Nephron progenitor cell (in vitro differentiated cells): Measurements from ENCODE around the gene P2RX3.
A peak's percentile ranks its signal among the peaks of the same experiment; 100 is the strongest.

ENCODE experiments used
- DNase-seq: peaks from one replicate; pipeline ENCODE4 v3.0.0; 2021
- H3K27ac Mint-ChIP-seq: 2 replicates; pipeline ENCODE4 v1.8.0; 2021; ENCODE audit warnings: mild to moderate bottlenecking, moderate library complexity, mixed read lengths
- H3K27me3 Mint-ChIP-seq: 2 replicates; pipeline ENCODE4 v1.8.0; 2021; ENCODE audit warnings: mild to moderate bottlenecking, low read depth, mixed read lengths; ENCODE audit not compliant: poor library complexity
- H3K36me3 Mint-ChIP-seq: 2 replicates; pipeline ENCODE4 v1.8.0; 2021; ENCODE audit warnings: low read depth, mixed read lengths
- H3K4me1 Mint-ChIP-seq: 2 replicates; pipeline ENCODE4 v1.8.0; 2021; ENCODE audit warnings: mixed read lengths
- H3K4me3 Mint-ChIP-seq: 2 replicates; pipeline ENCODE4 v1.8.0; 2021; ENCODE audit warnings: mild to moderate bottlenecking, moderate library complexity, mixed read lengths
- H3K9me3 Mint-ChIP-seq: 2 replicates; pipeline ENCODE4 v1.8.0; 2021; ENCODE audit warnings: mild to moderate bottlenecking, moderate library complexity, mixed read lengths
- TF ChIP-seq, protein P1 (sequence below): fragments of 200-600 bp; sonication (generic); IDR thresholded peaks from 2 replicates; pipeline ENCODE4 v1.5.0; 2021; ENCODE audit warnings: antibody characterized with exemption

P2RX3 gene

DNA sequence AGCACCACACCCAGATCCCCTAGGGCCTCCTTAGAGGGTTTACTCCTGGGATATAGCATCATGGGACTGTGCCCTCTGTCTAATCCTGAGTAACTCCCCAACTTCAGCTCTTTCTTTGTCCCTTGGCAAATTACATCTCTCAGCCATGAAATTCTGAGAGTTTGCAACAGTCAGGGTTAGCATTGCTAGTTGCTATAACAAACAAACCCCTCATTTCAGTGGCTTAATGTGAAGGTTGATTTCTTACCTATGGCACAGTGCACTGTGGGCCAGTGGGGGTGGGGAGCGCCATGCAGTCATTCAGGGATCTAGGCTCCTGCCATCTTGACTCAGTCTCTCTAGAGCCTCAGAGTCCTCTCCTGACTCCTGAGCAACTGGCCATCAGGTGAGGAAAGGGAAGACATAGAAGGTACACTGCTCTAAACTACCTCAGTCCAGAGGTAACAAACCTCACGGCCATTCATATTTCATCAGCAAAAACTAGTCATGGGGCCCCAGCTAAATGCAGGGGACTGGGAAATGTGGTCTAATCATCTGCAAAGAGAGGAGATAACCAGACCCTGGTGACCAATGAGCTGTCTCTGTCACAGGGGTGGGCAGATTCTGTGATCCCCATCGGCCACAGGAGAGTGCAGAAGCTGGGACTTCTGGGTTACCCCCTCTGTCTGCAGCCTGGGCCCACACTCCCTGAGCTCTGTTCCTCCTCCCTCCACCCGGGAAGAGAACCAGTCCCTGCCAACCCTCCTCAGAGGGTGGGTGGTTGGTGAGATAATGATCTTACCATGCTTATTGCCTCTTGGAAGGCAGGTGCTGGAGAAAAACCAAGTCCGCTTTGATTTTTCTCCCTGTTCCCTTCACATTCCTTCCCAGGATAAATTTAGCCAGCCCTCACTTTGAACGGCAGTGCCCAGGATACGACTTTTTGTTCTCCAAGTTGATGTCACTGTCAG lies 25.3 kb downstream of the P2RX3 start:
- Mint-ChIP-seq H3K4me1 (peaks cover 33% of the 10 kb centered on the region), H3K27me3 (peaks cover 21% of the 10 kb centered on the region), H3K4me3 (no peak overlapping the region), H3K27ac (no peak overlapping the region), H3K36me3 (no peaks in the 10 kb centered on the region), H3K9me3 (no peaks in the 10 kb centered on the region)
- no peak for DNase-seq
- TF ChIP-seq, protein P1, sequence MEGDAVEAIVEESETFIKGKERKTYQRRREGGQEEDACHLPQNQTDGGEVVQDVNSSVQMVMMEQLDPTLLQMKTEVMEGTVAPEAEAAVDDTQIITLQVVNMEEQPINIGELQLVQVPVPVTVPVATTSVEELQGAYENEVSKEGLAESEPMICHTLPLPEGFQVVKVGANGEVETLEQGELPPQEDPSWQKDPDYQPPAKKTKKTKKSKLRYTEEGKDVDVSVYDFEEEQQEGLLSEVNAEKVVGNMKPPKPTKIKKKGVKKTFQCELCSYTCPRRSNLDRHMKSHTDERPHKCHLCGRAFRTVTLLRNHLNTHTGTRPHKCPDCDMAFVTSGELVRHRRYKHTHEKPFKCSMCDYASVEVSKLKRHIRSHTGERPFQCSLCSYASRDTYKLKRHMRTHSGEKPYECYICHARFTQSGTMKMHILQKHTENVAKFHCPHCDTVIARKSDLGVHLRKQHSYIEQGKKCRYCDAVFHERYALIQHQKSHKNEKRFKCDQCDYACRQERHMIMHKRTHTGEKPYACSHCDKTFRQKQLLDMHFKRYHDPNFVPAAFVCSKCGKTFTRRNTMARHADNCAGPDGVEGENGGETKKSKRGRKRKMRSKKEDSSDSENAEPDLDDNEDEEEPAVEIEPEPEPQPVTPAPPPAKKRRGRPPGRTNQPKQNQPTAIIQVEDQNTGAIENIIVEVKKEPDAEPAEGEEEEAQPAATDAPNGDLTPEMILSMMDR, result no peak

DNA sequence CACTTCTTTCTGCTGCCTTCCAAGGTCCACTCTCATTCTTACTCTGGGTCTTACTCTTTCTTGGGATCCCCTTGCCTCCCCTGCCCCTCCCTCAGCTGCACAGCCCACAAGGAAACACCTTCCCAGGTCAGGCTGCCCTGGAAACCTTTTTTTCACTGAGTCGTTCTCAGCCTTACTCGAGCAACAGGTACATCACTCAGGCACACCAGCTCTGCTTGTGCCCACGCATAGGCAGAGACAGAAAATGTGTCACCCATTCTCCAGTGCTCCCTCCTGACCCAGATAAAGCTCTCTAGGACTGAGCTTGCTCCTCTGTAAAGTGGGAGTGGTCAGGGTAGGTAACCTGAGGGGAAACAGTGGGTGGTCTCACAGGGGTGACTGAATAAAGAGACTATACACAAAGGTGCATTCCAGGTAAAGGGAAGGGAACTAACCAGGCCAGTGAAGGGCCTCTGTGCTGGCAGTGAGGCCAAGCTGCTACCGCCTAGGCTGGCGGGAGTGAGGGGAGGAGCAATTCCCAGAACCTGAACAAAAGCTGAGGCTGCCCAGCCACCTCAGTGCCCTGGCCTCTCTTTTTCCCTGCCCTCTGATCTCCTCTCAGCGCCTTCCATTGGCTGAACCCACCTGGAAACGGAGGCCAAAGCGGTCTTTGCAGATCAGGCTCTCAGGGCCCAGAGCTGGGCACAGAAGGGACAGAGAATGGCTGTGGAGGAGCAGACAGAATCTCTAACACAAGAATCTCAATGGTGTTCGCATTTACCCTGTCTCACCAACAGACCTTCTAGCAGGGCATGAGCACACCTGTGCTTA lies 26.9 kb downstream of the P2RX3 start:
- H3K4me1 Mint-ChIP-seq, result peaks cover 18% of the 10 kb centered on the region
- no peaks in the 10 kb centered on the region for H3K9me3 Mint-ChIP-seq
- no peak overlapping the region for H3K4me3 Mint-ChIP-seq
- TF ChIP-seq, protein P1, result no peak
- no peaks in the 10 kb centered on the region for H3K36me3 Mint-ChIP-seq
- peak overlapping the region; percentile 42 for H3K27ac Mint-ChIP-seq
- DNase-seq, result no peak
- peaks cover 21% of the 10 kb centered on the region for H3K27me3 Mint-ChIP-seq

DNA sequence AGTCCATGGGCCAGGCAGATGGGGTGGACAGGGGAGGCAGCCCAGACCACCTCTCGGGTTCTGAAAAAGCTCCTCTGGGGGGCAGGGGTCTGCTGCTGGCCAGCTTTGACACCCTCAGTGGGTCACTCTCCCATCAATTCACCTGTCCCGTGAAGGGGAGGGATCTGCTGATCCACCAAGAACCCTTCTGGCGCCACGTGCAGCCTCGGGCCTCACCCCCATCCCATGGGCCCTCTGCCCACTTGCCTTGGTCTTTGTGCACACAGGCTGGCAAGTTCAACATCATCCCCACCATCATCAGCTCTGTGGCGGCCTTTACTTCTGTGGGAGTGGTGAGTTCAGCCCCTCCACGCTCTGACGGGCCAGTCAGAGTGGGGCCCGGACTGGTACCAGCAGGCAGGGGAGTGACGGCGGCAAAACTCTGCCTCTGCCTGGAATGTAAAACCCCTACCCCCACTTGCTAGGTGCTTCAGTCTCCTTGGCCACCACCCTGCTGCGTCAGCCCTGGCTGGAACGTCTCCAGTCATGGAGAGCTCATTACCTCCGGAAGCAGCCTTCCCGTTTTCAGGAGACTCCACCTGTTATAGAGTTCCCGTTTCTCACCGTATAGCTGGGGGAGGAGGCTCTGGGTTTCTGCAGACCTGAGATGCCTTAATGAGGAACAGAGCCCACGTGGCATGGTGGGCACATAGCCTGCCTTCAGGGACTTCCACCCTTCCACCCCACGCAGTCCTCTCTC lies 30.1 kb downstream of the P2RX3 start:
- Mint-ChIP-seq H3K36me3 (no peaks in the 10 kb centered on the region), H3K4me1 (peaks cover 16% of the 10 kb centered on the region), H3K9me3 (no peaks in the 10 kb centered on the region), H3K27ac (no peak overlapping the region), H3K4me3 (no peak overlapping the region), H3K27me3 (peaks cover 8% of the 10 kb centered on the region)
- DNase-seq, result no peak
- TF ChIP-seq, protein P1, result no peak

DNA sequence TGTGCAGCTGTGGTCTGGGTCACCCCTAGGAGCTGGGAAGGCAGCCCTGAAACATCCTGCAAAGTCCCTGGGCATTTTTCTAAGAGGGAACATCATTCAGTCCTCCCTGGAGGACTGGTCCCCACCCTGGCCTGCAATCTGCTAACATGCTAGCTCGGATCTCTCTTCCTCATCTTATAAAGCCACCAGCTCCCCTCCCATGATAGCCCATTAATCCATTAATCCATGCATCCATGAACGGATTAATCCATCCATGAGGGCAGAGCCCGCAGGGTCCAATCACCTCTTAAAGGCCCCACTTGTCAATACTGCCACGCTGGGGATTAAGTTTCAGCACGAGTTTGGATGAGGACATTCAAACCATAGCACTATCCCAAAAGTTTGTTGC lies 30.7 kb downstream of the P2RX3 start:
- H3K9me3 Mint-ChIP-seq, result no peaks in the 10 kb centered on the region
- no peak overlapping the region for H3K4me3 Mint-ChIP-seq

DNA sequence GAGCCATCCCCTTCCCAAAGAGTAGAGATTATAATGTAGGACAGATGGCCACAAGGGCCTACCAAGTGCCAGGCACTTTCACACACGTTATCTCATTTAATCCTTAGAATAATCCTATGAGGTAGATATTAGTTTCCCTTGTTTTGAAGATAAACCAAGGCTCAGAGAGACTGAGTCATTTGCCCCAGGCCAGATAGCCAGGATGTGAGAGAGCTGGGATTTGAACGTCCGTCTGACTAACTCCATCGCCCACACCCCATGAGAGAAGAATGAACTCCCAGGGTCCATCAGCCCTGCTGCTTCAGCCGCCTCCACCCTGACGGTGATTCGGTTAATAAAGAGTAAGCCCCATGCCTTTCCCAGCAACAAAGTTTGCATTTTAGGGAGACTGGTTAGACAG lies 32.1 kb downstream of the P2RX3 start:
- peaks cover 8% of the 10 kb centered on the region for H3K27me3 Mint-ChIP-seq

More for the DNA sequence above, 30.7 kb downstream of the P2RX3 start:
- H3K27me3 Mint-ChIP-seq, result peaks cover 6% of the 10 kb centered on the region
- no peaks in the 10 kb centered on the region for H3K36me3 Mint-ChIP-seq
- TF ChIP-seq, protein P1, result no peak
- no peak overlapping the region for H3K27ac Mint-ChIP-seq
- H3K4me1 Mint-ChIP-seq, result peaks cover 16% of the 10 kb centered on the region
- DNase-seq, result no peak

More for the DNA sequence above, 32.1 kb downstream of the P2RX3 start:
- peaks cover 8% of the 10 kb centered on the region for H3K4me1 Mint-ChIP-seq
- H3K9me3 Mint-ChIP-seq, result no peaks in the 10 kb centered on the region
- no peak overlapping the region for H3K27ac Mint-ChIP-seq
- DNase-seq, result no peak
- H3K36me3 Mint-ChIP-seq, result no peaks in the 10 kb centered on the region
- TF ChIP-seq, protein P1, result no peak
- no peak overlapping the region for H3K4me3 Mint-ChIP-seq
